Measurements from ENCODE around the gene NKAIN1. TPM values are rescaled to one million over a fixed set of nuclear protein-coding genes. Genes with fewer than 3 reads are reported as not detected.
"Not testable (repeated sequence)": the region's sequence is repeated elsewhere in the genome, so short reads cannot be mapped to it uniquely, and the experiment has no call there.

NKAIN1 gene
- polyA plus RNA-seq, 1 experiment, result 0.05 TPM

DNA sequence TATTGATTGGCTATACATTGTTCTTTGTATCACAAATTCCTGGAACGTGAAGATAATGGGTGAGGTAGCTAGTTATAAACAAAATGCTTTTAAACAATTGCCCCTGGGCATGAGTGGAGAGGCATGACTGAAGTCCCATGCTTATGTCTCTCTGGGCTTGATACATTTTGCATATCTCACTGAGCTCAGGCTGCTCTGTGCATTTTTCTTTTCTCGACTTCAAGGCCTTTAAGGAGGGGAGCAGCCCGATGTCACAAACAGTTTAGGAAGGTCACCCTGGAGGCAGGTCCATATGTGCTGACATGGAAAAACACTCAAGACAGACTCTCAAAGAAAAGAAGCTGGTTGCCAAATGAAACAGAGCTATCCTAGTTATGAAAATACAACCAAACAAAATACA lies 94.0 kb downstream of the NKAIN1 start:
- POLR2A ChIA-PET, result no interaction called here
- Histone ChIP-seq H3K27me3 (ENCODE audit: control insufficient read depth, insufficient read depth, low read length) (no peaks in the 10 kb centered on the region), H3K27ac (ENCODE audit: low read depth, low read length) (no peak overlapping the region), H3K9me3 (ENCODE audit: control insufficient read depth, insufficient read depth, low read length) (no peaks in the 10 kb centered on the region), H3K4me3 (ENCODE audit: low read depth, low read length) (no peak overlapping the region)
- DNase-seq (ENCODE audit: low read depth, low spot score), result no peak
- TF ChIP-seq, protein P1, sequence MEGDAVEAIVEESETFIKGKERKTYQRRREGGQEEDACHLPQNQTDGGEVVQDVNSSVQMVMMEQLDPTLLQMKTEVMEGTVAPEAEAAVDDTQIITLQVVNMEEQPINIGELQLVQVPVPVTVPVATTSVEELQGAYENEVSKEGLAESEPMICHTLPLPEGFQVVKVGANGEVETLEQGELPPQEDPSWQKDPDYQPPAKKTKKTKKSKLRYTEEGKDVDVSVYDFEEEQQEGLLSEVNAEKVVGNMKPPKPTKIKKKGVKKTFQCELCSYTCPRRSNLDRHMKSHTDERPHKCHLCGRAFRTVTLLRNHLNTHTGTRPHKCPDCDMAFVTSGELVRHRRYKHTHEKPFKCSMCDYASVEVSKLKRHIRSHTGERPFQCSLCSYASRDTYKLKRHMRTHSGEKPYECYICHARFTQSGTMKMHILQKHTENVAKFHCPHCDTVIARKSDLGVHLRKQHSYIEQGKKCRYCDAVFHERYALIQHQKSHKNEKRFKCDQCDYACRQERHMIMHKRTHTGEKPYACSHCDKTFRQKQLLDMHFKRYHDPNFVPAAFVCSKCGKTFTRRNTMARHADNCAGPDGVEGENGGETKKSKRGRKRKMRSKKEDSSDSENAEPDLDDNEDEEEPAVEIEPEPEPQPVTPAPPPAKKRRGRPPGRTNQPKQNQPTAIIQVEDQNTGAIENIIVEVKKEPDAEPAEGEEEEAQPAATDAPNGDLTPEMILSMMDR (IDR thresholded peaks at IDR 0.05; ENCODE audit: low read depth, low read length), result no peak
- CTCF ChIA-PET, result interaction anchor here (0.6 to 1.2 kb wide), 4 partner anchors 12 to 19 kb away, joined by 3 to 6 read pairs (median 3); no protein-coding TSS in a partner anchor

DNA sequence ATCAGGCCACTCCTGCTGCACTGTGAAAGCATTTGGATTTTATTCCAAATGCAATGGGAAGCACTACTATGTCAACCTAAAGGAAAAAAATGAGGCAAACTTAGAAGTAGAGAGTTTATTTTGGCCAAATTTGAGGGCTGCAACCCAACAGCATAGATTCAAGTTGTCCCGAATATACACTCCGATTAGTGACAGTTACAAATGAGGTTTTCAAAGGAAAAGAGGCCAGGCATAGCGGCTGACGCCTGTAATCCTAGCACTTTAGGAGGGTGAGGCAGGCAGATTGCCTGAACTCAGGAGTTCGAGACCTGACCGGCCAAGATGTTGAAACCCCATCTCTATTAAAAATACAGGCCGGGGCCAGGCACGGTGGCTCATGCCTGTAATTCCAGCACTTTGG lies 95.2 kb downstream of the NKAIN1 start:
- H3K27ac ChIP-seq (ENCODE audit: low read depth, low read length), result no peak overlapping the region
- H3K9me3 ChIP-seq (ENCODE audit: control insufficient read depth, insufficient read depth, low read length), result no peaks in the 10 kb centered on the region
- no peaks in the 10 kb centered on the region for H3K27me3 ChIP-seq (ENCODE audit: control insufficient read depth, insufficient read depth, low read length)
- DNase-seq (ENCODE audit: low read depth, low spot score), result no peak
- no peak overlapping the region for H3K4me3 ChIP-seq (ENCODE audit: low read depth, low read length)
- ChIA-PET POLR2A (no interaction called here), CTCF (interaction anchor here (1.2 kb wide), 1 partner anchor 19 kb away, joined by 3 read pairs; no protein-coding TSS in a partner anchor)
- TF ChIP-seq, protein P1 (IDR thresholded peaks at IDR 0.05; ENCODE audit: low read depth, low read length), result no peak

DNA sequence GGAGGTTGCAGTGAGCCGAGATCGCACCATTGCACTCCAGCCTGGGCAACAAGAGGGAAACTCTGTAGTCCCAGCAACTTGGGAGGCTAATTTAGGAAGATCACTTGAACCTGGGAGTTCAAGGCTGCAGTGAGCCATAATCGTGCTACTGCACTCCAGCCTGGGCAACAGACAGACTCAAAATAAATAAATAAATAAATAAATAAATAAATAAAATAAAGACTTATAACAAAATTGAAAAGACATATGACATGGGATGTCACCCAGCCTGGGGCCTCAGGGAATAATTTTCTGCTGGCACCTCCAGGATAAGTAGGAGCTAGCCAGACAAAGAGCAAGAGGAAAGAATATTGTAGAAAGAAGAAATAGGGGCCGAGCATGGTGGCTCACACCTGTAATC lies 96.2 kb downstream of the NKAIN1 start:
- POLR2A ChIA-PET, result no interaction called here
- CTCF ChIA-PET, result no interaction called here
- TF ChIP-seq, protein P1 (IDR thresholded peaks at IDR 0.05; ENCODE audit: low read depth, low read length), result no peak
- Histone ChIP-seq H3K4me3 (ENCODE audit: low read depth, low read length) (no peak overlapping the region), H3K27ac (ENCODE audit: low read depth, low read length) (no peak overlapping the region), H3K27me3 (ENCODE audit: control insufficient read depth, insufficient read depth, low read length) (no peaks in the 10 kb centered on the region), H3K9me3 (ENCODE audit: control insufficient read depth, insufficient read depth, low read length) (no peaks in the 10 kb centered on the region)
- no peak for DNase-seq (ENCODE audit: low read depth, low spot score)

DNA sequence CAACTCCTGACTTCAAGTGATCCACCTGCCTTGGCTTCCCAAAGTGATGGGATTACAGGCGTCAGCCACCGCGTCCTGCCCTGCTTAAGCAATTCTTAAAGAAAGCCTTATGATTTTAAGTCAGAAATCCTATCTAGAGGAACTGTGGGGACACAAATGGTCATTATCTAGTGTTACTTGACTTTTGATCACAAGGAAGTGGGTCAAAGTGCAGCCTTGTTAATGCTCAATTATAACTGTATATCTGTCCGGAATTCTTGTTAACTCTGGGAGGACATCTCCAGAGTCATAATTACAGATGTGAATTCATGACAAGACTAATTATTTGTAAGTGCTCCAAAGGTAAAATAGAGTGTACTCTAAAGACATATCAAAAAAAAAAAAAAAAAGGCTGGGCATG lies 97.3 kb downstream of the NKAIN1 start:
- POLR2A ChIA-PET, result no interaction called here
- DNase-seq (ENCODE audit: low read depth, low spot score), result no peak
- Histone ChIP-seq H3K27me3 (ENCODE audit: control insufficient read depth, insufficient read depth, low read length) (no peaks in the 10 kb centered on the region), H3K9me3 (ENCODE audit: control insufficient read depth, insufficient read depth, low read length) (no peaks in the 10 kb centered on the region), H3K27ac (ENCODE audit: low read depth, low read length) (no peak overlapping the region), H3K4me3 (ENCODE audit: low read depth, low read length) (no peak overlapping the region)
- CTCF ChIA-PET, result no interaction called here
- TF ChIP-seq, protein P1 (IDR thresholded peaks at IDR 0.05; ENCODE audit: low read depth, low read length), result no peak

DNA sequence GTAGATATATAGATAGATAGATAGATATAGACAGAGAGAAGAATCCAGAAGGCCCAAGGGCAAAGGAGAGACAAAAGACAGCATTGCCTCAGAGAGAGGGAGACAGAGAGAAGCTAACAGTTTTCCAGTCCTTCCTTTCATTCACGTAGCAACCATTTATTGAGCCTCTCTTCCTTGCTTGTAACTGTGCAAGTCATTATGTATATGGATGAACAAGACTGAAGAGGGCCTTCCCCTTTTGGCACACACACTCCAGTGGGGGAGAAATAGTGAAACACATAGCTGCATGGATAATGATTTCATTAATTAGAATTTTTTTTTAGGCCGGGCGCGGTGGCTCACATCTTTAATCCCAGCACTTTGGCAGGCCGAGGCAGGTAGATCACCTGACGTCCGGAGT lies 99.4 kb downstream of the NKAIN1 start:
- ChIA-PET POLR2A (no interaction called here), CTCF (no interaction called here)
- H3K27ac ChIP-seq (ENCODE audit: low read depth, low read length), result no peak overlapping the region

DNA sequence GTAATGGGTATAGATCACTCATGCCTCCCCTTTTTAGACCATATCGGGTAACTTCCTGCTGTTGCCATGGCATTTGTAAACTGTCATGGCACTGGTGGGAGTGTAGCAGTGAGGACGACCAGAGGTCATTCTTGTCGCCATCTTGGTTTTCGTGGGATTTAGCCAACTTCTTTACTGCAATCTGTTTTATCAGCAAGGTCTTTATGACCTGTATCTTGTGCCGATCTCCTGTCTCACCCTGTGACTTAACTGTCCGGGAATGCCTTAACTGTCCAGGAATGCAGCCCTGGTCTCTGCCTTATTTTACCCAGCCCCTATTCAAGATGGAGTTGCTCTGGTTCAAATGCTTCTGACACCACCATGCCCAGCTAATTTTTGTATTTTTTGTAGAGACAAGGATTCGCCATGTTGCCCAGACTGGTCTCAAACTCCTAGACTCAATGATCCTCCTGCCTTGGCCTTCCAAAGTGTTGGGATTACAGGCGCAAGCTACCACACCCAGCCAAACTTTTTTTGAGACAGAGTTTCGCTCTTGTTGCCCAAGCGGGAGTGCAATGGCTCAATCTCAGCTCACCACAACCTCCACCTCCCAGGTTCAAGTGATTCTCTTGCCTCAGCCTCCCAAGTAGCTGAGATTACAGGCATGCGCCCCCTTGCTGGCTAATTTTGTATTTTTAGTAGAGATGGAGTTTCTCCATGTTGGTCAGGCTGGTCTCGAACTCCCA lies 100.7 kb downstream of the NKAIN1 start:
- H3K9me3 ChIP-seq (ENCODE audit: control insufficient read depth, insufficient read depth, low read length); H3K27ac ChIP-seq (ENCODE audit: low read depth, low read length); POLR2A ChIA-PET; H3K4me3 ChIP-seq (ENCODE audit: low read depth, low read length); H3K27me3 ChIP-seq (ENCODE audit: control insufficient read depth, insufficient read depth, low read length); DNase-seq (ENCODE audit: low read depth, low spot score): not testable (repeated sequence)
- CTCF ChIA-PET, result interaction anchor here (1.3 kb wide), 1 partner anchor 337 kb away, joined by 3 read pairs; no protein-coding TSS in a partner anchor

More for the DNA sequence above, 99.4 kb downstream of the NKAIN1 start:
- no peak overlapping the region for H3K4me3 ChIP-seq (ENCODE audit: low read depth, low read length)
- TF ChIP-seq, protein P1 (IDR thresholded peaks at IDR 0.05; ENCODE audit: low read depth, low read length), result no peak
- H3K27me3 ChIP-seq (ENCODE audit: control insufficient read depth, insufficient read depth, low read length), result peaks cover 2% of the 10 kb centered on the region
- peaks cover 4% of the 10 kb centered on the region; the same call in 1 of the 2 replicates for H3K9me3 ChIP-seq (ENCODE audit: control insufficient read depth, insufficient read depth, low read length)
- no peak for DNase-seq (ENCODE audit: low read depth, low spot score)

DNA sequence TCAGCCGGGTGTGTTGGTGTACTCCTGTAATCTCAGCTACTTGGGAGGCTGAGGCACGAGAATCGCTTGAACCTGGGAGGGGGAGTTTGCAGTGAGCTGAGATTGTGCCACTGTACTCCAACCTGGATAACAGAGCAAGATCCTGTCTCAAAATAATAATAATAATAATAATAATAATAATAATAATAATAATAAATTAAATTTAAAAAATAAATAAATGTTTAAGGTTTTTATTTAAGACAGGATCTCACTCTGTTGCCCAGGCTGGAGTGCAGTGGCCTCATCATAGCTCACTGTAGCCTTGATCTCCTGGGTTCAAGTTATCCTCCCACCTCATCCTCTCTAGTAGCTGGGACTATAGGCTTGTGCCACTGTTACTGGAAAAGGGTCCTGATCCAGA lies 101.8 kb downstream of the NKAIN1 start:
- H3K27me3 ChIP-seq (ENCODE audit: control insufficient read depth, insufficient read depth, low read length); POLR2A ChIA-PET; H3K27ac ChIP-seq (ENCODE audit: low read depth, low read length); DNase-seq (ENCODE audit: low read depth, low spot score); H3K4me3 ChIP-seq (ENCODE audit: low read depth, low read length); H3K9me3 ChIP-seq (ENCODE audit: control insufficient read depth, insufficient read depth, low read length): not testable (repeated sequence)
- CTCF ChIA-PET, result interaction anchor here (2.8 kb wide), 1 partner anchor 11 kb away, joined by 13 read pairs; no protein-coding TSS in a partner anchor

Data from AG04450 (cell line).